EH (cell line): ENCODE data around the gene SLC22A5.

Experiments
- DNase-seq: peaks from one replicate; pipeline ENCODE4 v3.0.0-alpha.2; 2015; ENCODE audit warnings: low read depth

The SLC22A5 gene

GRCh38 chr5:132369474-132370180 is at the start of gene SLC22A5:
TSS of gene SLC22A5 (plus strand) at chr5:132369710. CDS start at chr5:132369973, 263 bp downstream.
- DNase-seq: peak; percentile 67

GRCh38 chr5:132319975-132320374 is 49.5 kb upstream of the SLC22A5 start:
- no peak for DNase-seq

GRCh38 chr5:132321109-132321721 is 48.3 kb upstream of the SLC22A5 start:
- no peak for DNase-seq

GRCh38 chr5:132322266-132322665 is 47.2 kb upstream of the SLC22A5 start:
- DNase-seq: no peak

- DNase-seq: no peak
These were observed 46.3 kb upstream of the SLC22A5 start for GRCh38 chr5:132323202-132323601.

GRCh38 chr5:132325691-132326090 is 43.8 kb upstream of the SLC22A5 start:
- no peak for DNase-seq

- DNase-seq: peak; percentile 50
These were observed 42.1 kb upstream of the SLC22A5 start for GRCh38 chr5:132327252-132327955.

GRCh38 chr5:132334812-132335211 is 34.7 kb upstream of the SLC22A5 start:
- DNase-seq: no peak

GRCh38 chr5:132335402-132335801 is 34.1 kb upstream of the SLC22A5 start:
- no peak for DNase-seq

- DNase-seq: no peak
These were observed 30.0 kb upstream of the SLC22A5 start for GRCh38 chr5:132339502-132339901.

- DNase-seq: no peak
These were observed 27.0 kb upstream of the SLC22A5 start for GRCh38 chr5:132342291-132343180.

- no peak for DNase-seq
These were observed 24.6 kb upstream of the SLC22A5 start for GRCh38 chr5:132344775-132345514.

GRCh38 chr5:132353486-132353995 is 16.0 kb upstream of the SLC22A5 start:
- no peak for DNase-seq

- DNase-seq: no peak
These were observed 14.9 kb upstream of the SLC22A5 start for GRCh38 chr5:132354381-132355139.

GRCh38 chr5:132355140-132355765 is 14.3 kb upstream of the SLC22A5 start:
- no peak for DNase-seq

- DNase-seq: no peak
These were observed 10.7 kb upstream of the SLC22A5 start for GRCh38 chr5:132358775-132359174.

GRCh38 chr5:132362086-132362485 is 7.4 kb upstream of the SLC22A5 start:
- DNase-seq: no peak

GRCh38 chr5:132363431-132364112 is 5.9 kb upstream of the SLC22A5 start:
- peak; percentile 89 for DNase-seq

GRCh38 chr5:132364319-132364718 is 5.2 kb upstream of the SLC22A5 start:
- peak; percentile 74 for DNase-seq
